Measurements from ENCODE around the gene PFN4. TPM values are rescaled to one million over a fixed set of nuclear protein-coding genes. Genes with fewer than 3 reads are reported as not detected.
"Not testable (repeated sequence)": the region's sequence is repeated elsewhere in the genome, so short reads cannot be mapped to it uniquely, and the experiment has no call there.

Gene PFN4
- total and polyA plus RNA-seq, 2 donors (not counting 1 experiment from before 2014, with no cell fraction given): 0.26 to 0.66 TPM

DNA sequence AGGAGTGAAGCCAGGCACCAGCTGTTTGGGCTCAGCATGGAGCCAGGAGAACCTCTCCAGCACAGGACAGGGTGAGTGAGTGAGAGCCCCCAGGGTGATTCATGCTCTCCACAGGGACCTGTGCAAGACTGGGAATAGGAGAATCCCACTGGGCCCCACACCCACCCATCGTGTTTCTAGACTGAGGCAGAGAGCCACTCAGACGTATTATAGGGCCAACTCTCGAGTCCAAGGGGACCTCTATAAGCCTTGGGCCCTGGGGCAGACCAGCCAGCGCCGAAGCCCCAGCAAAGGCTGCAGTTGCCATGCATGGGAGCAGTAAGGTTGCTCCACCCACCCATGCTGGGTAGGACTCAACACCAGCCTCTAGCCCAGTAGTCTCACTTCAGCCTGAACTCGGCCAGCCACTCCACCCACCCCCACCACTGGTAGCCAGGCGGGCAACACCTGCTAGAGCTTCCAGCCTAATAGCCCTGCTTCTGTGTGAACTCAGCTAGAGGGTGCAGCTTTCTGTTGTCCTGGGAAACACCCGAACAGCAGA, 19.0 kb downstream of the PFN4 start:
- no peak overlapping the region for H3K4me3 ChIP-seq (replicated peaks in 1 of 4; ENCODE audit: control extremely low read depth in 1 of 4, insufficient read depth in 1 of 4, low read depth in 3 of 4, low read length in 4 of 4)
- no peak for DNase-seq (ENCODE audit: low read depth in 2 of 2)
- no peak overlapping the region for H3K27ac ChIP-seq (ENCODE audit: insufficient read depth, low read length)
- TF ChIP-seq, protein P1, sequence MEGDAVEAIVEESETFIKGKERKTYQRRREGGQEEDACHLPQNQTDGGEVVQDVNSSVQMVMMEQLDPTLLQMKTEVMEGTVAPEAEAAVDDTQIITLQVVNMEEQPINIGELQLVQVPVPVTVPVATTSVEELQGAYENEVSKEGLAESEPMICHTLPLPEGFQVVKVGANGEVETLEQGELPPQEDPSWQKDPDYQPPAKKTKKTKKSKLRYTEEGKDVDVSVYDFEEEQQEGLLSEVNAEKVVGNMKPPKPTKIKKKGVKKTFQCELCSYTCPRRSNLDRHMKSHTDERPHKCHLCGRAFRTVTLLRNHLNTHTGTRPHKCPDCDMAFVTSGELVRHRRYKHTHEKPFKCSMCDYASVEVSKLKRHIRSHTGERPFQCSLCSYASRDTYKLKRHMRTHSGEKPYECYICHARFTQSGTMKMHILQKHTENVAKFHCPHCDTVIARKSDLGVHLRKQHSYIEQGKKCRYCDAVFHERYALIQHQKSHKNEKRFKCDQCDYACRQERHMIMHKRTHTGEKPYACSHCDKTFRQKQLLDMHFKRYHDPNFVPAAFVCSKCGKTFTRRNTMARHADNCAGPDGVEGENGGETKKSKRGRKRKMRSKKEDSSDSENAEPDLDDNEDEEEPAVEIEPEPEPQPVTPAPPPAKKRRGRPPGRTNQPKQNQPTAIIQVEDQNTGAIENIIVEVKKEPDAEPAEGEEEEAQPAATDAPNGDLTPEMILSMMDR (conservative IDR thresholded peaks at IDR 0.05 in 1 of 2, IDR thresholded peaks at IDR 0.05 in 1 of 2; ENCODE audit: low read depth in 1 of 2, low read length in 2 of 2): no peak
- no peak for TF ChIP-seq EZH2 (IDR thresholded peaks at IDR 0.05; ENCODE audit: low read length, missing control alignments)
- H3K9ac ChIP-seq (ENCODE audit: insufficient read depth, low read length): no peak overlapping the region
- H3K4me2 ChIP-seq (ENCODE audit: extremely low read depth, insufficient read depth, low read length): no peak overlapping the region
- H3K4me1 ChIP-seq (ENCODE audit: control insufficient read depth, extremely low read depth, insufficient read depth, low read length): no peaks in the 10 kb centered on the region
- no peaks in the 10 kb centered on the region for H3K27me3 ChIP-seq (ENCODE audit: control insufficient read depth, insufficient read depth, low read length)
- H3K9me3 ChIP-seq (ENCODE audit: control insufficient read depth, insufficient read depth, low read depth, low read length): no peaks in the 10 kb centered on the region
- no peaks in the 10 kb centered on the region for H3K36me3 ChIP-seq (ENCODE audit: control insufficient read depth, insufficient read depth, low read length)
- H2AFZ ChIP-seq (ENCODE audit: low read length): no peak overlapping the region
- no peaks in the 10 kb centered on the region for H3K79me2 ChIP-seq (ENCODE audit: control insufficient read depth, insufficient read depth, low read length)
- H4K20me1 ChIP-seq (ENCODE audit: control insufficient read depth, extremely low read depth, insufficient read depth, low read length): no peaks in the 10 kb centered on the region

DNA sequence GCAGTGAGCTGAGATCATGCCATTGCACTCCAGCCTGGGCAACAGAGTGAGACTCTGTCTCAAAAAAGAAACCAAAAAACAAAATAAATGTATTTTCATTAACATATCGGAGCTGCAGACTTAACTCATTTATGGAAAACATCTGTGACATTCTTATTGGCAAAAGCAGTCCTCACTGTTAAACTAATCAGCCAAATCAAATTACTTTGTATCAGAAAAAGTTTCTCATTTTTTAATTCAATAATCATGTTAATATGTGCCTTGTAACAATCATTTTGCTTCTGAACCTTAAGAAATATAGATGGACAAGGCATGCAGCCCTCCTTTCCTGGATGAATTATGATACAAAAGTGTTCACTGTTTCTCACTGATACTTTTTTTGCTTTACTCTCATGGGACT, 20.5 kb downstream of the PFN4 start:
- Histone ChIP-seq H3K27ac (ENCODE audit: insufficient read depth, low read length) (no peak overlapping the region), H3K79me2 (ENCODE audit: control insufficient read depth, insufficient read depth, low read length) (no peaks in the 10 kb centered on the region), H3K9me3 (ENCODE audit: control insufficient read depth, insufficient read depth, low read depth, low read length) (no peaks in the 10 kb centered on the region), H3K36me3 (ENCODE audit: control insufficient read depth, insufficient read depth, low read length) (no peaks in the 10 kb centered on the region), H3K27me3 (ENCODE audit: control insufficient read depth, insufficient read depth, low read length) (no peaks in the 10 kb centered on the region), H3K9ac (ENCODE audit: insufficient read depth, low read length) (no peak overlapping the region), H2AFZ (ENCODE audit: low read length) (no peak overlapping the region), H3K4me3 (replicated peaks in 1 of 4; ENCODE audit: control extremely low read depth in 1 of 4, insufficient read depth in 1 of 4, low read depth in 3 of 4, low read length in 4 of 4) (no peak overlapping the region), H3K4me1 (ENCODE audit: control insufficient read depth, extremely low read depth, insufficient read depth, low read length) (no peaks in the 10 kb centered on the region), H4K20me1 (ENCODE audit: control insufficient read depth, extremely low read depth, insufficient read depth, low read length) (no peaks in the 10 kb centered on the region), H3K4me2 (ENCODE audit: extremely low read depth, insufficient read depth, low read length) (no peak overlapping the region)
- DNase-seq (ENCODE audit: low read depth in 2 of 2): no peak
- TF ChIP-seq, protein P1 (conservative IDR thresholded peaks at IDR 0.05 in 1 of 2, IDR thresholded peaks at IDR 0.05 in 1 of 2; ENCODE audit: low read depth in 1 of 2, low read length in 2 of 2): no peak
- no peak for TF ChIP-seq EZH2 (IDR thresholded peaks at IDR 0.05; ENCODE audit: low read length, missing control alignments)

DNA sequence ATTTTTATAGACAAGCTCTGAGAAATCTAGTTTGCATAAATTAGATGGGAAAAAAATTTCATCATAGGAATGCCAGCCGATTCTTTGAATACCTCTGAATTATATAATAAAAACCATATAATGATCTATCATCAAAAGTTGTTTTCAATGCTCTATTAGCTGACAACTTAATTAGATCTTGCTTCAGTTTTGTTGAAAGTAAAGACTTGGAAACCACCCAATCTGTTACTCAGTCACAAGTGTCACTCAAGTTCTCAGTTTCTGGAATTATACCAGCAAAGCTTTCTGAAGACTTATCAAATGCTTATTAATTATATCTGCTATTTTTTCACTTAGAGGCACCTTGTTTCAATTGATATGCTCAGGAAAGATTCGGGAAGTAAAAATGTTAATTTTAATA, 21.1 kb downstream of the PFN4 start:
- no peak overlapping the region for H3K9ac ChIP-seq (ENCODE audit: insufficient read depth, low read length)
- no peak overlapping the region for H3K4me2 ChIP-seq (ENCODE audit: extremely low read depth, insufficient read depth, low read length)
- no peaks in the 10 kb centered on the region for H3K9me3 ChIP-seq (ENCODE audit: control insufficient read depth, insufficient read depth, low read depth, low read length)
- H3K4me3 ChIP-seq (replicated peaks in 1 of 4; ENCODE audit: control extremely low read depth in 1 of 4, insufficient read depth in 1 of 4, low read depth in 3 of 4, low read length in 4 of 4): no peak overlapping the region
- no peak for DNase-seq (ENCODE audit: low read depth in 2 of 2)
- no peaks in the 10 kb centered on the region for H3K79me2 ChIP-seq (ENCODE audit: control insufficient read depth, insufficient read depth, low read length)
- TF ChIP-seq, protein P1 (conservative IDR thresholded peaks at IDR 0.05 in 1 of 2, IDR thresholded peaks at IDR 0.05 in 1 of 2; ENCODE audit: low read depth in 1 of 2, low read length in 2 of 2): no peak
- no peak for TF ChIP-seq EZH2 (IDR thresholded peaks at IDR 0.05; ENCODE audit: low read length, missing control alignments)
- no peak overlapping the region for H2AFZ ChIP-seq (ENCODE audit: low read length)
- H4K20me1 ChIP-seq (ENCODE audit: control insufficient read depth, extremely low read depth, insufficient read depth, low read length): no peaks in the 10 kb centered on the region
- H3K27me3 ChIP-seq (ENCODE audit: control insufficient read depth, insufficient read depth, low read length): no peaks in the 10 kb centered on the region
- H3K27ac ChIP-seq (ENCODE audit: insufficient read depth, low read length): no peak overlapping the region
- no peaks in the 10 kb centered on the region for H3K36me3 ChIP-seq (ENCODE audit: control insufficient read depth, insufficient read depth, low read length)
- H3K4me1 ChIP-seq (ENCODE audit: control insufficient read depth, extremely low read depth, insufficient read depth, low read length): no peaks in the 10 kb centered on the region

DNA sequence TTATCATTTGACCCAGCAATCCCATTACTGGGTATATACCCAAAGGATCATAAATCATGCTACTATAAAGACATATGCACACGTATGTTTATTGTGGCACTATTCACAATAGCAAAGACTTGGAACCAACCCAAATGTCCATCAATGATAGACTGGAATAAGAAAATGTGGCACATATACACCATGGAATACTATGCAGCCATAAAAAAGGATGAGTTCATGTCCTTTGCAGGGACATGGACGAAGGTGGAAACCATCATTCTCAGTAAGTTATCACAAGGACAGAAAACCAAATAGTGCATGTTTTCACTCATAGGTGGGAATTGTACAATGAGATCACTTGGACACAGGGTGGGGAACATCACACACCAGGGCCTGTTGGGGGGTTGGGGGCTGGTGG, 22.4 kb downstream of the PFN4 start:
- H3K36me3 ChIP-seq (ENCODE audit: control insufficient read depth, insufficient read depth, low read length); H3K4me2 ChIP-seq (ENCODE audit: extremely low read depth, insufficient read depth, low read length); H3K79me2 ChIP-seq (ENCODE audit: control insufficient read depth, insufficient read depth, low read length); H3K9me3 ChIP-seq (ENCODE audit: control insufficient read depth, insufficient read depth, low read depth, low read length); H4K20me1 ChIP-seq (ENCODE audit: control insufficient read depth, extremely low read depth, insufficient read depth, low read length); H3K9ac ChIP-seq (ENCODE audit: insufficient read depth, low read length); H2AFZ ChIP-seq (ENCODE audit: low read length); H3K27ac ChIP-seq (ENCODE audit: insufficient read depth, low read length); H3K4me1 ChIP-seq (ENCODE audit: control insufficient read depth, extremely low read depth, insufficient read depth, low read length); H3K4me3 ChIP-seq (replicated peaks in 1 of 4; ENCODE audit: control extremely low read depth in 1 of 4, insufficient read depth in 1 of 4, low read depth in 3 of 4, low read length in 4 of 4); H3K27me3 ChIP-seq (ENCODE audit: control insufficient read depth, insufficient read depth, low read length); DNase-seq (ENCODE audit: low read depth in 2 of 2): not testable (repeated sequence)

DNA sequence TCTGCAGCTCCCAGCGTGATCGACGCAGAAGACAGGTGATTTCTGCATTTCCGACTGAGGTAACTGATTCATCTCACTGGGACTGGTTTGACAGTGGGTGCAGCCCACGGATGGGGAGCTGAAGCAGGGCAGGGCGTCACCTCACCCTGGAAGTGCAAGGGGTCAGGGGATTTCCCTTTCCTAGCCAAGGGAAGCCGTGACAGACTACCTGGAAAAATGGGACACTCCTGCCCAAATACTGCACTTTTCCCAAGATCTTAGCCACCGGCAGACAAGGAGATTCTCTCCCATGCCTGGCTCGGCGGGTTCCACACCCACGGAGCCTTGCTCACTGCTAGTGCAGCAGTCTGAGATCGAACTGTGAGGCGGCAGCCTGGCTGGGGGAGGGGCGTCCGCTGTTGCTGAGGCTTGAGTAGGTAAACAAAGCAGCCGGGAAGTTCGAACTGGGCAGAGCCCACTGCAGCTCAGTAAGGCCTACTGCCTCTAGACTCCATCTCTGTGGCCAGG, 27.9 kb downstream of the PFN4 start:
- DNase-seq (ENCODE audit: low read depth in 2 of 2); H3K36me3 ChIP-seq (ENCODE audit: control insufficient read depth, insufficient read depth, low read length); H3K27me3 ChIP-seq (ENCODE audit: control insufficient read depth, insufficient read depth, low read length); H3K4me2 ChIP-seq (ENCODE audit: extremely low read depth, insufficient read depth, low read length); H4K20me1 ChIP-seq (ENCODE audit: control insufficient read depth, extremely low read depth, insufficient read depth, low read length); H3K9ac ChIP-seq (ENCODE audit: insufficient read depth, low read length); H3K4me1 ChIP-seq (ENCODE audit: control insufficient read depth, extremely low read depth, insufficient read depth, low read length); H2AFZ ChIP-seq (ENCODE audit: low read length); H3K9me3 ChIP-seq (ENCODE audit: control insufficient read depth, insufficient read depth, low read depth, low read length); H3K79me2 ChIP-seq (ENCODE audit: control insufficient read depth, insufficient read depth, low read length); H3K4me3 ChIP-seq (replicated peaks in 1 of 4; ENCODE audit: control extremely low read depth in 1 of 4, insufficient read depth in 1 of 4, low read depth in 3 of 4, low read length in 4 of 4); H3K27ac ChIP-seq (ENCODE audit: insufficient read depth, low read length): not testable (repeated sequence)
